Activated CD4-positive, alpha-beta T cell treated with anti-CD3 and anti-CD28 coated beads, Interleukin-2, amount 50 U/mL, for 48 hours (primary cell): ENCODE measurements around the gene PIK3C3.
"Not testable (repeated sequence)": the region's sequence is repeated elsewhere in the genome, so short reads cannot be mapped to it uniquely, and the experiment has no call there.

Source experiments
- DNase-seq, 2 experiments: peaks; one replicate each; pipeline ENCODE4 v3.0.0-alpha.2; 2020

Gene PIK3C3

GRCh38 chr18:42025974-42026625, 71.1 kb downstream of the PIK3C3 start:
- no peak for DNase-seq

GRCh38 chr18:42028247-42028832, 73.3 kb downstream of the PIK3C3 start:
- peak; percentile 3 to 23 for DNase-seq

GRCh38 chr18:42029092-42029491, 74.1 kb downstream of the PIK3C3 start:
- DNase-seq: no peak

- no peak for DNase-seq
Measured at GRCh38 chr18:42030586-42031182, 75.7 kb downstream of the PIK3C3 start.

GRCh38 chr18:42032447-42032846, 77.4 kb downstream of the PIK3C3 start:
- DNase-seq: no peak

GRCh38 chr18:42033137-42033810, 78.2 kb downstream of the PIK3C3 start:
- DNase-seq: no peak

GRCh38 chr18:42038936-42039335, 83.9 kb downstream of the PIK3C3 start:
- no peak for DNase-seq

GRCh38 chr18:42039396-42039795, 84.4 kb downstream of the PIK3C3 start:
- no peak for DNase-seq

GRCh38 chr18:42041793-42042192, 86.8 kb downstream of the PIK3C3 start:
- no peak for DNase-seq

- DNase-seq: no peak
Measured at GRCh38 chr18:42045346-42045745, 90.3 kb downstream of the PIK3C3 start.

GRCh38 chr18:42047721-42048120, 92.7 kb downstream of the PIK3C3 start:
- no peak for DNase-seq

GRCh38 chr18:42048158-42048557, 93.1 kb downstream of the PIK3C3 start:
- DNase-seq: no peak

GRCh38 chr18:42049536-42049935, 94.5 kb downstream of the PIK3C3 start:
- DNase-seq: not testable (repeated sequence)

- DNase-seq: no peak
Measured at GRCh38 chr18:42051411-42051810, 96.4 kb downstream of the PIK3C3 start.

- DNase-seq: no peak
Measured at GRCh38 chr18:42052122-42052708, 97.2 kb downstream of the PIK3C3 start.

GRCh38 chr18:42053188-42053781, 98.3 kb downstream of the PIK3C3 start:
- peak; percentile 60 to 65 for DNase-seq

GRCh38 chr18:42064109-42064508, 109.1 kb downstream of the PIK3C3 start:
- no peak for DNase-seq

- no peak for DNase-seq
Measured at GRCh38 chr18:42067518-42067917, 112.5 kb downstream of the PIK3C3 start.

- no peak for DNase-seq
Measured at GRCh38 chr18:42068030-42068429, 113.0 kb downstream of the PIK3C3 start.

- no peak for DNase-seq
Measured at GRCh38 chr18:42069036-42069435, 114.0 kb downstream of the PIK3C3 start.

GRCh38 chr18:42072407-42072806, 117.4 kb downstream of the PIK3C3 start:
- DNase-seq: peak in 1 of 2 experiments; percentile 8

GRCh38 chr18:42074704-42075103, 119.7 kb downstream of the PIK3C3 start:
- no peak for DNase-seq

- DNase-seq: no peak
Measured at GRCh38 chr18:42078711-42079110, 123.7 kb downstream of the PIK3C3 start.
